Measurements from ENCODE around the gene DLK1.

- TF ChIP-seq POLR2A (IDR thresholded peaks at IDR 0.05) (no peak), CTCF (IDR thresholded peaks at IDR 0.05) (no peak)
Measured at GRCh38 chr14:100748403-100748802, 21.7 kb downstream of the DLK1 start.
